ENCODE results near the gene RPS6KB2. TPM values are rescaled to one million over a fixed set of nuclear protein-coding genes. Genes with fewer than 3 reads are reported as not detected.
"Not testable (repeated sequence)": the region's sequence is repeated elsewhere in the genome, so short reads cannot be mapped to it uniquely, and the experiment has no call there.

Gene RPS6KB2
- total RNA-seq, 3 donors from 2014 or later (not counting 1 experiment from before 2014, with no cell fraction given), result 81.0 to 89.6 (median 84.6) TPM

GRCh38 chr11:67422891-67423290 lies 5.4 kb upstream of the RPS6KB2 start:
- no peaks in the 10 kb centered on the region for H3K9me3 Mint-ChIP-seq
- H3K4me1 Mint-ChIP-seq, result peaks cover 13 to 49% of the 10 kb centered on the region in 2 donors
- no peaks in the 10 kb centered on the region for H3K27me3 Mint-ChIP-seq (ENCODE audit: low read depth in 2 of 2)
- Histone ChIP-seq H3K36me3 (ENCODE audit: control insufficient read depth, insufficient read depth, low read length) (no peaks in the 10 kb centered on the region), H3K4me3 (ENCODE audit: low read length) (no peak overlapping the region), H3K9me3 (ENCODE audit: control insufficient read depth, insufficient read depth, low read length) (no peaks in the 10 kb centered on the region), H3K27me3 (ENCODE audit: control insufficient read depth, insufficient read depth, low read length) (no peaks in the 10 kb centered on the region), H3K4me1 (ENCODE audit: control insufficient read depth, insufficient read depth, low read length) (peaks cover 47% of the 10 kb centered on the region), H3K27ac (ENCODE audit: low read length) (no peak overlapping the region)
- WGBS (ENCODE audit: insufficient coverage), result 82% methylated on average over 6 of the region's 6 CpGs
- TF ChIP-seq, protein P1, sequence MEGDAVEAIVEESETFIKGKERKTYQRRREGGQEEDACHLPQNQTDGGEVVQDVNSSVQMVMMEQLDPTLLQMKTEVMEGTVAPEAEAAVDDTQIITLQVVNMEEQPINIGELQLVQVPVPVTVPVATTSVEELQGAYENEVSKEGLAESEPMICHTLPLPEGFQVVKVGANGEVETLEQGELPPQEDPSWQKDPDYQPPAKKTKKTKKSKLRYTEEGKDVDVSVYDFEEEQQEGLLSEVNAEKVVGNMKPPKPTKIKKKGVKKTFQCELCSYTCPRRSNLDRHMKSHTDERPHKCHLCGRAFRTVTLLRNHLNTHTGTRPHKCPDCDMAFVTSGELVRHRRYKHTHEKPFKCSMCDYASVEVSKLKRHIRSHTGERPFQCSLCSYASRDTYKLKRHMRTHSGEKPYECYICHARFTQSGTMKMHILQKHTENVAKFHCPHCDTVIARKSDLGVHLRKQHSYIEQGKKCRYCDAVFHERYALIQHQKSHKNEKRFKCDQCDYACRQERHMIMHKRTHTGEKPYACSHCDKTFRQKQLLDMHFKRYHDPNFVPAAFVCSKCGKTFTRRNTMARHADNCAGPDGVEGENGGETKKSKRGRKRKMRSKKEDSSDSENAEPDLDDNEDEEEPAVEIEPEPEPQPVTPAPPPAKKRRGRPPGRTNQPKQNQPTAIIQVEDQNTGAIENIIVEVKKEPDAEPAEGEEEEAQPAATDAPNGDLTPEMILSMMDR (IDR thresholded peaks at IDR 0.05), result no peak
- ATAC-seq (no peak), DNase-seq (no peak)
- intact Hi-C loops (cut with micrococcal nuclease), result no loop called here
- no peaks in the 10 kb centered on the region for H3K36me3 Mint-ChIP-seq
- no peak overlapping the region for H3K27ac Mint-ChIP-seq
- H3K4me3 Mint-ChIP-seq, result peak overlapping the region; percentile 28

- intact Hi-C loops (cut with micrococcal nuclease), result no loop called here
- TF ChIP-seq, protein P1 (IDR thresholded peaks at IDR 0.05), result no peak
- no peaks in the 10 kb centered on the region for H3K36me3 Mint-ChIP-seq
- no peaks in the 10 kb centered on the region for H3K9me3 ChIP-seq (ENCODE audit: control insufficient read depth, insufficient read depth, low read length)
- H3K4me3 Mint-ChIP-seq, result no peak overlapping the region
- H3K27me3 ChIP-seq (ENCODE audit: control insufficient read depth, insufficient read depth, low read length), result no peaks in the 10 kb centered on the region
- ATAC-seq (no peak), DNase-seq (no peak)
- 97% methylated on average over 13 of the region's 13 CpGs for WGBS (ENCODE audit: insufficient coverage)
- no peaks in the 10 kb centered on the region for H3K9me3 Mint-ChIP-seq
- peaks cover 18 to 44% of the 10 kb centered on the region in 2 donors for H3K4me1 Mint-ChIP-seq
- no peak overlapping the region for H3K27ac ChIP-seq (ENCODE audit: low read length)
- no peak overlapping the region for H3K27ac Mint-ChIP-seq
- no peaks in the 10 kb centered on the region for H3K36me3 ChIP-seq (ENCODE audit: control insufficient read depth, insufficient read depth, low read length)
- H3K27me3 Mint-ChIP-seq (ENCODE audit: low read depth in 2 of 2), result no peaks in the 10 kb centered on the region
- no peak overlapping the region for H3K4me3 ChIP-seq (ENCODE audit: low read length)
- H3K4me1 ChIP-seq (ENCODE audit: control insufficient read depth, insufficient read depth, low read length), result peaks cover 42% of the 10 kb centered on the region
These were observed 4.8 kb upstream of the RPS6KB2 start for GRCh38 chr11:67423466-67423865.

GRCh38 chr11:67423891-67424613 lies 4.2 kb upstream of the RPS6KB2 start:
- peaks cover 23 to 44% of the 10 kb centered on the region in 2 donors for H3K4me1 Mint-ChIP-seq
- TF ChIP-seq, protein P1 (IDR thresholded peaks at IDR 0.05), result no peak
- DNase-seq (no peak), ATAC-seq (no peak)
- H3K36me3 Mint-ChIP-seq, result no peaks in the 10 kb centered on the region
- H3K36me3 ChIP-seq (ENCODE audit: control insufficient read depth, insufficient read depth, low read length), result no peaks in the 10 kb centered on the region
- no peak overlapping the region for H3K4me3 ChIP-seq (ENCODE audit: low read length)
- intact Hi-C loops (cut with micrococcal nuclease), result no loop called here
- no peaks in the 10 kb centered on the region for H3K9me3 ChIP-seq (ENCODE audit: control insufficient read depth, insufficient read depth, low read length)
- no peak overlapping the region for H3K4me3 Mint-ChIP-seq
- H3K27ac ChIP-seq (ENCODE audit: low read length), result no peak overlapping the region
- no peak overlapping the region for H3K27ac Mint-ChIP-seq
- H3K27me3 Mint-ChIP-seq (ENCODE audit: low read depth in 2 of 2), result no peaks in the 10 kb centered on the region
- no peaks in the 10 kb centered on the region for H3K27me3 ChIP-seq (ENCODE audit: control insufficient read depth, insufficient read depth, low read length)
- WGBS (ENCODE audit: insufficient coverage), result 85% methylated on average over 34 of the region's 34 CpGs
- H3K9me3 Mint-ChIP-seq, result no peaks in the 10 kb centered on the region
- peaks cover 42% of the 10 kb centered on the region for H3K4me1 ChIP-seq (ENCODE audit: control insufficient read depth, insufficient read depth, low read length)

GRCh38 chr11:67427364-67427859 lies 882 bp upstream of the RPS6KB2 start:
- not testable (repeated sequence) for ATAC-seq; H3K27me3 ChIP-seq (ENCODE audit: control insufficient read depth, insufficient read depth, low read length); H3K9me3 Mint-ChIP-seq; H3K27me3 Mint-ChIP-seq (ENCODE audit: low read depth in 2 of 2); H3K36me3 Mint-ChIP-seq; H3K9me3 ChIP-seq (ENCODE audit: control insufficient read depth, insufficient read depth, low read length); DNase-seq
- Histone ChIP-seq H3K4me3 (ENCODE audit: low read length) (peak overlapping the region; percentile 74), H3K27ac (ENCODE audit: low read length) (peak overlapping the region; percentile 83), H3K36me3 (ENCODE audit: control insufficient read depth, insufficient read depth, low read length) (peaks cover 14% of the 10 kb centered on the region), H3K4me1 (ENCODE audit: control insufficient read depth, insufficient read depth, low read length) (peaks cover 38% of the 10 kb centered on the region)
- Mint-ChIP-seq H3K4me1 (peaks cover 26 to 33% of the 10 kb centered on the region in 2 donors), H3K4me3 (peak overlapping the region; percentile 93), H3K27ac (peak overlapping the region; percentile 92 to 94)
- intact Hi-C loops (cut with micrococcal nuclease), result loop anchor here (5.0 kb wide), 1 partner anchor 35 kb away; no protein-coding TSS in a partner anchor
- WGBS (ENCODE audit: insufficient coverage), result 75% methylated on average over 19 of the region's 19 CpGs
